ENCODE results near the gene WDCP.
"Not testable (repeated sequence)": the region's sequence is repeated elsewhere in the genome, so short reads cannot be mapped to it uniquely, and the experiment has no call there.

The WDCP gene

DNA sequence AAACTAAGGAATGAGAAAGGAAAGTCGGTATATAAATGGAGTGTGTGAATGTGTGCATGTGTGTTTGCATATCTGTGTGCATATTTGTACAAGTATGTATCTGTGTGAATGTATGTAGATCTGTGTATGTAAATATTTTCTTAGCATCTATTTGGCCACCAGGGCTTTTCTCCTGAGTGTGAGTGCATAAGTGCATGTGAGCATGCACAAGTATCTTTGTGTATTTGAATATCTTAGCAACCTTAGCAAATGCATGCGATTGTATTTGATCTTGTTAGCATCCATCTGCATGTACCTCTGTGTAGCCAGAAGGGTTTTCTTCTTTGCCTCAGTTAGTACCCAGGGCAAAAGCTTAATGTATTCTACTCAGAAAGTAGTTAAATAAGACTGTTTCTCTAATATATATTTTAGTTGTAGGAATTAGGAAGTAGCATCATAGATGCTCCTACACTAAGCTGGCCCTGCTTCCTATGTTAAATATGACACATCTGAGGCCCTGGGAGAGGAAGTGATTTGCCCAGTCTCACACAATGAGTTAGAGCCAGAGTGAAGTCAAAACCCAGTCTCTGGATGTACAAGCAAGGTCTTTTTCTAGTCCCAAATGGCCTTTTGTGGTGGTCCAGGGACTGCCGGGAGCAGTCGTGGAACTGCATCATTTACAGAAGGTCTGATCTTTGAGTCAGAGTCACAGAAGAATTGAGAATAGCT is 11.5 kb upstream of the WDCP start:
- no peak for DNase-seq

DNA sequence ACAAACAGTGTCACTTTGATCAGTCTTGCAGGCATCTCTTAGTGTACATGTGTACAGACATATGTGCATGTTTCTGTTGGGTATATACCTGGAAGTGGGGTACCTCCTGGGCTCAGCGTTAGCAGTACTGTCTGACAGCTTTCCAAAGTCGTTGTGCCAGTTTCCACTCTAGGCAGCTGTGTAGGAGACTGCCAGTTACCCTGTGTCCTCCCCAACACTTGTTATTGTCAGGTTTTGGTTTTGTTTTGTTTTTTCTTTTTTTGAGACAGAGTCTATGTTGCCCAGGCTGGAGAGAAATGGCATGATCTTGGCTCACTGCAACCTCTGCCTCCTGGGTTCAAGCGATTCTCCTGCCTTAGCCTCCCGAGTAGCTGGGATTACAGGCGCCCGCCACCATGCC is 8.6 kb upstream of the WDCP start:
- no peak for DNase-seq

DNA sequence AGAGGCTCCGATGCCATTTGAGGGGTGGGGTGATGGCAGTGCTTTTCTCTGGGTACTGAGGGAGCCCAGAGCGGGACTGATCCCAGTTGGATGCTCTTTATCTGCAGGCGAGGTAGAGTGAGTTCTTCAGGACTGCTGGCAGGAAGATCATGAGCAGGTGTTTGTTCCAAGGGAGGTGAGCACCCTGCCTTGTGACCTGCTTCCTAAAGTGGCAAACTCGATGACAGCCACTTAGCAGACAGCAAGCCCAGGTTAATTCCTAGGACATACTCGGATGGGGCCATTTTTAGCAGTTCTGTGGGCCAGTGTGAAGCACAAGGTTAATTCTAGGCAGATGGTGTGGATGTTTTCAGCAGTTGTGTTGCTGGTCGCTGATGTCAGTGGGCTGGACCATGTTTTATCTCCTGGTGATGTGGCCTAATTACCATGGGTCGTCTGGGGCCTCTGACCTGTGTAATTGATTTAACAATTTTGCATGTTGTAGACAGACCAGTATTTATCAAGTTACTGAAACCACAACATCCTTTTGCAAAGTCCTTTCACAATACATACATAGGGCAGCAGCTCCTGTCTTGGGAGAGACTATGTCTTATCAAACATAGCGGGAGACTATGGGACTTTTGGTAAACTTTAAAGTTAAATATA is 7.3 kb upstream of the WDCP start:
- no peak for DNase-seq

DNA sequence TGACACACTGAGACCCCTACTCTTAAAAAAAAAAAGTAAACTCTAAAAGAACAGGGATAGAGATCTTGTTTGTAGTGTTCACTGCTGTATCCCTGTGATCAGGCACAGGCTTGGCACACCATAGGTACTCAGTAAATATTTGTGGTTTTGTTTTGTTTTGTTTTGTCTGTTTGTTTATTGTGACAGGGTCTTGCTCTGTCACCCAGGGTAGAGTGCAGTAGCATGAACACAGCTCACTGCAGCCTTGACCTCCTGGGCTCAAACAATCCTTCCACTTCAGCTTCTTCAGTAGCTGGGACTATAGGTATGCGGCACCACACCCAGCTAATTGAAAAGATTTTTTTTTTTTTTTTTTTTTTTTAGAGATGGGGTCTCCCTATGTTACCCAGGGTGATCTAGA is 5.8 kb upstream of the WDCP start:
- no peak for DNase-seq

DNA sequence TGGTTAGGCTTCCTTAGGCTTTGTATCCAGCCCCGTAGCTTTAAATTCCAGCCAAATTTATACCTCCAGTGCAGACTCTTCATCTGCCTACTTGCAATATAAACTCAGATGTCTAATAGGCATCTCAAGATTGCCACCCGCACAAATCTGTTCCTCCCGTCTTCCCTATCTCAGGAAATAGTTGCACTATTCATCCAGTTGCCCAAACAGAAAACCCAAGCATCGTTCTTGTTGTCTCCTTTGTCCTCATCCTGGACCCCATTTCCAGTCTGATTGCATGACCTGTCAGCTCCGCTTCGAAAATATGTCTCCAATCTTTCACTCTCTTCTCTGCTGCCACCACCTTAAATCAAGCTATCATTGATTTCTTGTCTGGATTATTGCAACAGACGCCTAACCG is 4.6 kb upstream of the WDCP start:
- no peak for DNase-seq

DNA sequence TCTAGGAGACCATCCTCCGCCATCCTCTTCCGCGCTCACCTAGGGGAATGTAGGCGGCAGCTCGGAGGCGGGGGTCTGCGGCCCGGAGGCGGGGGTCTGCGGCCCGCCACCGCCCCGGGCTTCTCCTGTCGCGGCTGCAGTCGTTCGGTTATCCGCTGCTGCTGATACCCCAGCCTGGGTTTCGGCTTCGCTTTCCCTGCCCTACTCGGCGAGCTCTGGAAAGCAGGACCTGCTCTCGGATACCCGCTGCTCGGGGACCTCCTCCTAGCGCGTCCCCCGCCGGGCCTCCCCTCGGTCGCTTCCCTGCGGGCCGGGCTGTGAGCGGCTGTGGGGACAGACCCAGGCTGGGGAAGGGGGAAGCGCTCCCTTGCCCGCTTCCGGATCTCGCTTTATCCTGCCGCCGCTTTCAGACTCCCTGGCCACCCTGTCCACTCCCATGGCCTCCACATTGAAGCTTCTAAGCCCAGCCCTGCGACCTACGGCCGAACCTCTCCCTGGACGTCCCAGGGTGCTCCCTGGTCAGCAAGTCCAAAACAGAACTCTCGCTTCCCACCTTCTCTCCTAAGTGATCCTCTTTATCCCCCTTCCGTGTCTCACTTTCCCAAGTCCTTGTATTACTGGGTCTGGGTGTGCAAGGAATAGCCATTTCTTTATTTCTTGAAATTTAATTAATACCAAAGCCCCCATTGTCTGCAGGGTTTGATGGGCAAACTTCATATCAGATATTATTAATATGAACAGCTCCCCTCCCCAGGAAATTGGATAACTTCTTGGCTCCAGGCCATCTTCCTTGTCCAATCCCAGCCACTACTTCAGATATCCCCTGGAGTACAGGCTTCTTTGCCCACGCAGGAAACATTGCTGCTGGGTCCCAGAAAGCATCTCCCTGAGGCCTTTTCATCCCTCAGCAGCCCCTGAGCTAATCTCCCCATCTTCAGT is 3.1 kb upstream of the WDCP start:
- DNase-seq, result peak; percentile 74

DNA sequence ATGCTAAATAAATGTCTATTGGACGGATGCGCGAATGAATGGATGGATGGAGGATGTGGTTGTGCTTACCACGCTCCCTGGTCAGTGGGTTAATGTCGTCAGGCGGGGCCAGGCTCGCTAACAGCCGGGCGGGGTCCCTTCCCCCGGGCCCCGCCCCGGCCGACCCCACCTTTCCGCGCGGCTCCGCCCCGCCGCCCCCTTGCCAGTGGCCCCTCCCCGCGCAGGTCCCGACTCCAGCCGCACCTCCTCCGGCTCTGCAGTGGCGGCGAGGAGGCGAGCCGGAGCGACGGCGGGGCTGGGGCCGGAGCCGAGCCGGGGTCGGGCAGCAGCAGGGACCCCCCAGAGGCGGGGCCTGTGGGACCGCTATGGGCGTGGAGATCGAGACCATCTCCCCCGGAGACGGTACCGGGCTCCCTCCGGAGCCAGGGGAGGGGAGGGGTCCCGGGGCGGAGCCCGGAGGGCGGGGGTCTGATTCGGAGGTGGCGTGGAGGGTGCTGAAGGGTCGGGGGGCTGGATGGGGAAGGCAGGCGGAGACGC is 2.4 kb upstream of the WDCP start, which contains the start of gene FKBP1B:
Gene FKBP1B, plus strand, starts transcription at position 257 of the 537 bp plus-strand sequence. Its CDS starts 109 bp downstream, at position 366.
- DNase-seq, result peak; percentile 39

DNA sequence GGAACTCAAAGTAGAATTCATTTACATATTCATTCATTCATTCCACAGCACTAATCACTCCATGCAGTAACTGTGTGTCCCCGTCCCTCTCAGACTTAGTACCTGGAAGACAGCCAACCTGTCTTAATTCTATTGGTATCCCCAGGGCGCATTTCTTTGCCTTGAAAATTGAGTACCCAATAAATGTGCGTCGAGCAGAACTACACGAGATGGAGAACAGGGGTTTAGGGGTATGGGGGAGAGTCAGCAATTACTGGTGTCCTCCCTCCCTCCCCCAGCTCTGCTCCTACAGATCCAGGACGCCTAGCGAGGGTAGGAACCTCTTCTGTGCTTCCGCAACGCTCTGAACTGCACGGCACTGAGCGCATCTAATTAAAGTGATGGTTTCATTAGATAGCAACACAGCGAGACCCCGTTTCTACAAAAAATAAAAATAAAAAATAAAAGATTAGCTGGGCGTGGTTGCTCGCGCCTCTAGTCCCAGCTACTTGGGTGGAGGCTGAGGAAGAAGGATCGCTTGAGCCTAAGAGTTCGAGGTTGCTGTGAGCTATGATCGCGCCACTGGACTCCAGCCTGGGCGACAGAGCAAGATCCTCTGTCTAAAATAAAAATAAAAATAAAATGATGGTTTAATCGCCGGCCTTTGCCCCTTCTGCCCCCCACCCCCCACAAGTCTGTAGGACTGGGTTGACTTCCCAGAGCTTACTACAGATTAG is 1.7 kb upstream of the WDCP start:
- DNase-seq, result peak; percentile 7

DNA sequence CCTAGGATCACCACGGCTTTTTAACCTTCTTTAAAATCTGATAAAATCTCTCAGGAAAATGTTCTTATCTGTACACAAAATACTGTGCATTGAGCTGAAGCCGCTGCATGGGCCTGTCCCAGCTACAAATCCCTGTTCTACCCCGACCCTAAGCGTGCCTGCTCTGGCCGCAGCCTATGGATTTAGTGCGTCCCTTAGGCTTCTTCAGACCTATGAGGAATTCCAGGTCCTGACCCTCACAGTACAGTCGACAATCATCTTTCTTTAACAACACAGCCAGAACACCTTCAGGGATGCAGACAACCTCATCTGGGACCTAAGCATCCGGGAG is 477 bp upstream of the WDCP start:
- no peak for DNase-seq

DNA sequence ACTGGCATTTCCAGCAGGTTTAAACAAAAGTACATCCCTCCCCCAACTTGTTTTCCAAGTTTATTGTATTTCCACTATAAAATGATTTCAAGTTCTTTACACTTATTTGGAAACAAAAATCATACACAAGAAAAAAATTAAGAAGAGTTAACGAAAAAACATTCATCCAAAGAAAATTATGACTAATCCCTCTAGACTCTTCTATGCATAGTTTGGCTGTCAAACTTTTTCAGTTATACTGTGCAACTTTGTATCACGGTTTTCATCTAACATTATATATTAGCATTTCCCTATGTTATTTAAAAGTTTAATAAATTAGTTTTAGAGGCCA is 627 bp downstream of the WDCP start:
- DNase-seq, result no peak

DNA sequence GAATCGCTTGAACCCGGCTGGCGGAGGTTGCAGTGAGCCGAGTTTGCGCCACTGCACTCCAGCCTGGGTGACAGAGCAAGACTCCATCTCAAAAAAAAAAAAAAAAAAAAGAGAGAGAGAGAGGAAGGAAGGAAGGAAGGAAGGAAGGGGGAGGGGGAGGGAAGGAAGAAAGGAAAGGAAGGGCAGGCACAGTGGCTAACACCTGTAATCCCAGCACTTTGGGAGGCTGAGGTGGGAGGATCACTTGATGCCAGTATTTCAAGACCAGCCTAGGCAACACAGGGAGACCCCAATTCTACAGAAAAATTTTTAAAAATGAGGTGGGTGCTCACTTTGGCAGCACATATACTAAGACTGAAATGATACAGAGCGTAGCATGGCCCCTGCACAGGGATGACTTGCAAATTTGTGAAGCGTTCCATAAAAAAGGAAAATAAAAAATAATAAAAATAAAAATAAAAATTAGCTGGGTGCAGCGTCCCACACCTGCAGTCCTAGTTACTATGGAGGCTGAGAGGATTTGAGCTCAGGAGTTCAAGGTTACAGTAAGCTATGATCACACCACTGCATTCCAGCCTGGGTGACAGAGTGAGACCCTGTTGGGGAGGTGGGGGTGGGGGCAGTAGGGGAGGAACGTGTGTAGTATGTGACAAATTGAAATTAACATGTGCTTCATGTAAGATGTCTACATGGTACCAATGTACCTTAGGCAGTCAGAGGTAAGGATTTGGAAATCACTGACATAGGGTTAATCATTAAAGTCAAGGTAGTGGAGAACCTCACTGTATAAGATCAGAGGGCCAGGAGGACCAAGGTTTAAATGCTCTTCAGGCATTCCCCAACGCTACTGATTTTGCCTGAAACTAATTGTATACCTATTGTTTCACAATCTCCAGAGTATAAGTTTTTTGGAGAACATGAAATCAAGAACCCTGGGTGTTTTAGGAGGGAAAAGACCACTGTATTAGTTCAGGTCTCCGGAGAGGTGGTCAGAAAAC is 1.4 kb downstream of the WDCP start:
- DNase-seq, result no peak

DNA sequence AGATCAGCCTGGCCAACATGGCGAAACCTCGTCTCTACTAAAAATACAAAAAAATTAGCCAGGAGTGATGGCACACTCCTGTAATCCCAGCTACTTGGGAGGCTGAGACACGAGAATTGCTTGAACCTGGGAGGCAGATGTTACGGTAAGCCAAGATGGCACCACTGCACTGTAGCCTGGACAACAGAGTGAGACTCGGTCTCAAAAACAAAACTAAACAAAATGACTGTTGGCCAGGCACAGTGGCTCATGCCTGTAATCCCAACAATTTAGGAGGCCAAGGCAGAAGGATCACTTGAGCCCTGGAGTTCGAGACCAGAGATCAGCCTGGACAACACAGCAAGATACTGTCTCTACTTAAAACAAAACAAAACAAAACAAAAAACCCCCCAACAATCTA is 4.1 kb downstream of the WDCP start:
- not testable (repeated sequence) for DNase-seq

DNA sequence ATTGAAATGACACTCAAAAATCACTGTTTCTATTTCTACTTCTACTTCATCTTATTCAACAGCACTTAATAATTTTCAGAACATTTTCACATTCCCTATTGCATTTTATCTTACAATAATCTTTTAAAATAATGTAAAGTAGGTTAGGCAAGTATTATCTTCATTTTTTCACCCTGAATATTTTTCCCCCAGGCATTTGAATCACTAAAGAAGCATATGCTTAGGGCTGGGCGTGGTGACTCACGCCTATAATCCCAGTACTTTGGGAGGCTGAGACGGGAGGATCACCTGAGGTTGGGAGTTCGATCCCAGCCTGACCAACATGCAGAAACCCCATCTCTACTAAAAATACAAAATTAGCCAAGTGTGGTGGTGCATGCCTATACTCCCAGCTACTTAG is 6.7 kb downstream of the WDCP start:
- DNase-seq, result no peak

DNA sequence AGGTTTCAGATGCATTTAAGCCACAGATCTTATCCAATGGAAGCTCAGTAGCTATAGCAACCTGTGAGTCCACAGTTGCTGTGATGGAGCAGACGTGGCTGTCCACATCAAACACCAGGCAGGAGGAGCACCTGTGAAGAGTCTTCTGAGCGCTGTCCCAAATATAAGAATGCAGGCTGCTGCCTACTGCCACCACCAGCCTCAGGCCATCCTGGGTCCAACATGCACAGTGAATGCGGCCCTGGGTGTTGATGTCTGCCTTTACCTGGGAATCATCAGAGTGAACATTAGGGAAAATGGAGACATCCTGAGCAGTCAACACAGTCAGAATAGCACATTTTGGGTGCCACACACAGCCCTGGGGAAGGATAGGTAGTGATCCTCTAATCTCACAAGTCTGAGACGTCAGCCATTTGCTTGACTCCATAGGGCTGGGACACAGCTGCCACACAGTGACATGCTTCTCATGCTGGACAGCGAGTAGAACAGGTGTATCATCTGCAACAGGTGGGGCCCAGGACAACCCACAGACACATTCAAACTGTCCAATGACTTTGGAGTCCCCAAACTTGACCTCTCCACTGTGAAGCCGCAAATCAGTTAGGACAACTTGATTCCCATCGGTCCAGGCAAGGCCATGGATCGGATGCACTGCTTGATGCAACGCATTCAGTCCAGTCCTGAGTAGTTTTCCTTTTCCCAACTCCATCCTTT is 8.2 kb downstream of the WDCP start:
- no peak for DNase-seq

DNA sequence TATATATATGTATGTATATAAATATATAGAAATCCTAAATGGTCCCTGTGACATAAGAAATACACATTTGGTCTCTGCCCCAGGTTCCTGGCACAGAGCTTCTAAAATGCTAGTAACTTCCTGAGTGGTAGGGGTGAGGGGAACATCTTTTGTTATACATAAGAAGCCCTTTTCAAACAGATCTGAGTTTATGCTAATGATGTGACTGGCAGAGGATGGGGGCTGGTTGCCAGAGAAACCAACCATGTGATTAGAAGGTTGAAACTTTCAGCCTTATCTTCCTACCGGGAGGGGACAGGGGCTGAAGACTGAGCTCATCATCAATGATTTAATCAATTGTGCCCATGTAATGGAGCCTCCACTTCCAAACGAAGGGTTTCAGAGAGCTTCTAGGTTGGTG is 21.0 kb downstream of the WDCP start:
- DNase-seq, result no peak

DNA sequence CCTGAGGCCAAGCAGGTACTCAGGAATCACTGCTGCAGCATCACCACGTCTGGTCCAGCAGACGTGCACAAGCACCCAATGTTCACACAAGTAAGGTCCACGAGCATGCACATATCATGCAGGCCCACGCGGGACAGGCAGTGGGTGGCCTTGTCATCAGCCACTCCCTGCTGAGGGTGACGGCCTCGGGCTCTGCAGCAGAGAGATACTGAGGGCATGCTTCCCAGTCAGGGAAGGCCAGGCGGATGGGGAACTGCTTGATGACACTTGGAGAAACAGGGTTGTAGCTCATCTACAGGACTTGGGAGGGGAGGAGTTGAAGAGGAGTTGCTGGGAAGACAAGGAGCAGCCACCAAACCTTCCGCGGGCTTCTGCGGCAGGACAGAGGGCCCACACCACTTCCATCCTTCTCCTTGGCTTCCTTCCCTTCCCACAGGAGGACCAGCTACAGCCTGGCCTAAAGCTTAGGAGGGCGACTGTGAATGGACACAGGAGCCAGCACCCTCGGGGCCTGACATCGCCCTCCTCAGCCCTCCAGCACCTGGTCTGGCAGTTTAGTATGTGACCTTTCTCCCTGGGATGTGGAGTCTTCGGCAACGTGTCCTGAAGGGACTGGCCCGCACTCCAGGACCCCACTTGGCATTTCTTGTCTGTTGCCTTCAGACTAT is 22.1 kb downstream of the WDCP start:
- no peak for DNase-seq

DNA sequence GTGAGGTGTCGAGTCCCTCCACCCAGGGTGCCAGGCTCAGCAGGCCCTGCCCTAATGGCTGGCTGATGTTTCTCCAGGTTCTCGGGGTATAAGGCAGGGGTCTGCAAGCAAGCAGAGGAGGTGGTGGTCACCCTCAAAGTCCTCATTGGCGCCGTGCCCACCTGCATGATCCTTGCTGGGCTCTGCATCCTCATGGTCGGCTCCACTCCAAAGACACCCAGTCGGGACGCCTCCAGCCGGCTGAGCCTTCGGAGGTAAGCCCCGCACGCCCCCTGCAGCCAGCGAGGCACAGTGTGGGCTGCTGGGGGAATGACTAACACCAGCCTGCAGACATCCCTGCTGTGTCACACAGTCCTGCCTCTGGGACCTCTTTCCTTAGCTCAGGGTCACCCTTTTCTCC is 23.2 kb downstream of the WDCP start:
- DNase-seq, result no peak

DNA sequence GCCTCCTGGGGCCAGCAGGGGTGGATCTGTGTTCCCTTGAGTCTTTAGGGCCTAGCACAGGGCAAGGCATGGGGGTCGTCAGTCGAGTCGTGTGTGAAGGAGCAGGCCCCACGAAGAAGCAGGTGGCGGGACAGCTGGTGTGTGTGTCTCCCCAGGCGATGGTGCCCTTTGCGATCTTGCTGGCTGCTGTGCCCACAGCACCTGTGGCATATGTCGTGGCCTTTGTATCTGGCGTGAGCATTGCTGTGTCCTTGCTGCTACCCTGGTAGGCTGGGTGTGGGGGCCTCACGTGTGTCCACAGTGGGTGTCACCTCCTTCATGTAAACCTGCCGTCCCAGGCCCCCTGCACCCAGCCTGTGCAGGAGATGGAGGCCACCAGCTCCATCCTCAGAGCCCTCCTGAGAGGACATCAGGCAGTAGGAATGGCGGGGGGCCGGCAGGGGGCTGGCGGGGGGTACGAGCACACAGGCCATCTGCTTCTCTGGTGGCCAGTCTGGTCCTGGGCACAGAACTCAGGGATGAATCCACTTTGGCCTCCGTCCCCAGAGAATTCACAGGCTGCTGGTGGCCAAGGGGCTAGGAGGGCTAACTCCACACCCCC is 24.1 kb downstream of the WDCP start:
- DNase-seq, result no peak

DNA sequence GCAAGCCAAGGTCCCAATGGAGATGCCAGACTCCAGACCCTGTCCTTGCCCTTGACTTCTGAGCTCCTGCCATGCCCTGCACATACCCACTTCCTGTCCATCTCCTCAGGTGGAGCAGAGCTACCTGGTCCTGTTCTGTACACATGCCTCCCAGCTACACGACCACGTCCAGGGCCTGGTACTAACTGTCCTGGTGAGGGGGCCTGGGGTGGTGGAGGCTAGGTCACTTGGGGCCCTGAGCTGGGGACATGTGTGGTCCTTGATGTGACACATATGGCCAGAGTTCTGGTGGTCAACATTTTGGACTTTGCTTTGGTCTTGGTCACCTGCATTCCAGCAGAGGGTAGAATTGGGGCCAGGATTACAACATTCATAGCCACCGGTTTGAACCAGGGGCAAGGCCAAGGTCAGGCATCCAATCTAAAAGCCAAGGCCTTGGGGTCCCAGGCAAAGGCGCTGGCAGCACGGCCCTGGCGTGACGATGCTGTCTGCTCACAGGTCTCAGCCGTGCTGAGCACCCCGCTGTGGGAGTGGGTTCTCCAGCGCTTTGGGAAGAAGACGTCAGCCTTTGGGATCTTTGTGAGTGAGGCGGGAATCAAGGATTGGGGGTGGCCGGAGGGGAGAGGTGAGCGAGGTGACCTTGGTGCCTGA is 24.7 kb downstream of the WDCP start:
- no peak for DNase-seq
